Glomerular endothelial cell (primary cell): ENCODE data around the gene SLC15A1. TPM values are rescaled to one million over a fixed set of nuclear protein-coding genes. Genes with fewer than 3 reads are reported as not detected.
A peak's percentile ranks its signal among the peaks of the same experiment; 100 is the strongest.

Experiments
- DNase-seq: peaks from one replicate; pipeline ENCODE4 v3.0.0-alpha.2; 2011; ENCODE audit warnings: low read depth, low spot score; ENCODE audit errors: extremely low read depth
- total RNA-seq: library from RNA; depleted of rRNA; stranded (reverse); fragments of >200 nt; gene quantifications from 2 replicates; pipeline ENCODE4 v1.2.3, GENCODE V29; 2015

SLC15A1 gene
- total RNA-seq, 1 donor from 2014 or later: not detected

GRCh38 chr13:98781470-98781869 is 29.0 kb upstream of the SLC15A1 start:
- DNase-seq: no peak

DNA sequence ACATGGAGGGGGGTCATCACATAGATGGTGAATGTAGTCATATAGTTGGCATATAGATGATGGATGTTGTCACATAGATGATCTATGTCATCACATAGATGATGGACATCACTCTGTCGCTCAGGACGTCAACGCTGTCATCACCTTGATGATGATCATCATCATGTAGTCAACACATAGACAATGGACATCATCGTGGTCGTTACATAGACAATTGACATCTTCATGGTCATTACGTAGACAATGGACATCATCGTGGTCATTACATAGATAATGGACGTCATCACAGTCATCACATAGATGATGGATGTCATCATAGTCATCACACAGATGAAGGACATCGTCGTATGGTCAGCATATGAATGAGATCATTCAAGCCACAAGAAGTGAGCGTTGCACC is 28.6 kb upstream of the SLC15A1 start:
- no peak for DNase-seq

DNA sequence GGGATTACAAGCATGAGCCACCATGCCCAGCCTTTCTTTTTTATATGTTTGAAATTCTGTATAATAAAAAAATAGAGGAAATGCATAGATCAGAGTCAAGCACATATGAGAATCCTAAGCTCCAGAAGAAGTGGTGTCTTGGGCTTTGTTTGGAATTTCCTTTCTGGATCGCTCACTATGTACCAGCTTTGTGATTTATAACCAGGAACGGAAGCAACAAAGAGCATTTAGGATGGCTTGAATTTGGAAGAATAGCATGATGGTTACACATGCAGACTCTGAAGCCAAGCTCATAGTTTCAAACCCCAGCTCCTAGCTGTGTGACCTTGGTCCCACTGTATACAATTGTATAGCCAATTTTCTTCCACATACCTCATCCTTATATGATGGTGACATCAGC is 28.0 kb upstream of the SLC15A1 start:
- peak; percentile 22 for DNase-seq

DNA sequence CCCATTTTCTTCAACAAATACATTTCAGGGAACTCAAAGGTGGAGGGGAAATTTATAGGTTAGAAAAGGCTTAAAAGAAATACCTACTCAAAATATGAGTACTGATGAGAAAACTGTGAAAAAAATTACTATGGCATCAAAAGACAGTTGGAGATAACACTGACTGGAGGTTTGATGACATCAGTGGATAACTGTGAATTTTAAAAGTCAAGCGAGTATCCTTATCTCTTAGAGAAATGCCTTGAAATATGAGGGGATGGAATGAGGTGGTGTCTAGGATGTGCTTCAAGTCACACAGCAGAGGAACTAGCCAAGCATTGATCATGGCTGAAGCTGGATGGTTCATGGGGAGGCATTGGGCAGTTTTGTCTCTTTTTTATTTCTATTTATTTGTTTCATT is 27.2 kb upstream of the SLC15A1 start:
- DNase-seq: no peak

DNA sequence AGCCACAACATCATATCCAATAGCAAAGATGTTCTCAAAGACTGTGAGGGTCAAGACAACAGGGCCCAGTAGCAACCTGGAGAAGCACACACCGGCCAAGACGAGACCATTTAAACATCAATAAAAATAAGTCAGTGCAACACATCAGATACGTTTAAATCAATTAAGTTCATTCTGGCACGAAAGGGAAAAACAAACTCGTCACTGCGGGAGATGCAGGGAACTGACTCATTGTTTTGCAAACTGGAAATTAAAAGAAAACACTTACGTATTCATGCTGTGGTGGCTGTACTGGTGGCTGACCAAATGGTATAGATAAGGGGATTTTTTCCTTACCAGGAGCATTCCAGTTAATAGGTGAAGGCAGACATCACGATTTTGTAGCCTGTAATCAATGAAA is 26.3 kb upstream of the SLC15A1 start:
- DNase-seq: peak; percentile 39

- DNase-seq: no peak
These were observed 24.2 kb upstream of the SLC15A1 start for GRCh38 chr13:98776644-98777043.

- DNase-seq: no peak
These were observed 23.5 kb upstream of the SLC15A1 start for GRCh38 chr13:98775844-98776598.

DNA sequence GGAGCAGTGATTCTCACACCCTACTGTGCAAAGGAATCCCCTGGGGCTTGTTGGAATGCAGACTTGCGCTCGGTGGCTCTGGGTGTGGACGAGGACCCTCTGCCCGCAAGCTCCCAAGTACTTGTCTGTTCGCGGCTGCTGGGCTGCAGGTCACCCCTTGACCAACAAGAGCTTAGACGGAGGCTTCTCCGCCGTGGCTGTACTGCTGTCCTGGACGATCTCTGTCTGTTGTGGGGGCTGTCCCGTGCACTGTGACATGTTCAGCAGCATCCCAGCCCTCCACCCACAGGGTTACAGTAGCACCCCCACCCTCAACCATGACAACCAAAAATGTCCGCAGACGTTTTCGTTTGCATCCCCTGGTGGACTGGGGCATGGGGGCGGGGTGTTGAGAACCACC is 22.9 kb upstream of the SLC15A1 start:
- DNase-seq: no peak

GRCh38 chr13:98774776-98775175 is 22.3 kb upstream of the SLC15A1 start:
- DNase-seq: no peak

- DNase-seq: no peak
These were observed 21.4 kb upstream of the SLC15A1 start for GRCh38 chr13:98773921-98774320.

DNA sequence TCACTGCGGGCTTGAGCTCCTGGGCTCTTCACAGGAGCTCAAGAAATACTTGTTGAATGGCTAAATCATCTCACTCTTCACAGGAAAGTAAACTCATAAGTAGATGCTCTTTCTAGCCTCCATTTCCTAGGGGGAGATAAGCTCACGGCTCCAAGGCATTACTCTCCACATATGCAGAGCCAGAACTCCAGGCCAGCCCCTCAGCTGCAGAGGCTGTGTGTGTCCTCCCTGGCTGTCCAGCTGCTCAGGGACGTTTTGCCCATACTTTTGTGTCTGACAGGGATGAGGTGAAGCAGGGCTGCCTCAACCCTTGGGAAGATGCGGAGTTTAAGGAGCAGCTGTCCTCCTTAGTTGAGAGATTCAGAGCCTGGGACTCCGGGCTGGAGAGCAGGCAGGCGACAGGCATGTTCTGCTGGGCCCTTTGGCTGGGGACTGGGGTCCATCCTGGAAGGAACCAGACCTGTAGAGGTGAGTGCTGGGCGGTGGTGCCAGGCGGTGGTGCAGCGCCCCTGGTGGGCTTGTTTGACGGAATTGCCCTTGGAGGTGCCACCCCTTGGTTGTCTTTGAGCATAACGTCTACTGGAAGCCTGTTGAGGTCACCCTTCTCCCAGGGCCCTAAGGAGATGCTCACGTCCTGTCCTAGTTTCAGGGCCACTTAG is 20.5 kb upstream of the SLC15A1 start:
- DNase-seq: no peak

DNA sequence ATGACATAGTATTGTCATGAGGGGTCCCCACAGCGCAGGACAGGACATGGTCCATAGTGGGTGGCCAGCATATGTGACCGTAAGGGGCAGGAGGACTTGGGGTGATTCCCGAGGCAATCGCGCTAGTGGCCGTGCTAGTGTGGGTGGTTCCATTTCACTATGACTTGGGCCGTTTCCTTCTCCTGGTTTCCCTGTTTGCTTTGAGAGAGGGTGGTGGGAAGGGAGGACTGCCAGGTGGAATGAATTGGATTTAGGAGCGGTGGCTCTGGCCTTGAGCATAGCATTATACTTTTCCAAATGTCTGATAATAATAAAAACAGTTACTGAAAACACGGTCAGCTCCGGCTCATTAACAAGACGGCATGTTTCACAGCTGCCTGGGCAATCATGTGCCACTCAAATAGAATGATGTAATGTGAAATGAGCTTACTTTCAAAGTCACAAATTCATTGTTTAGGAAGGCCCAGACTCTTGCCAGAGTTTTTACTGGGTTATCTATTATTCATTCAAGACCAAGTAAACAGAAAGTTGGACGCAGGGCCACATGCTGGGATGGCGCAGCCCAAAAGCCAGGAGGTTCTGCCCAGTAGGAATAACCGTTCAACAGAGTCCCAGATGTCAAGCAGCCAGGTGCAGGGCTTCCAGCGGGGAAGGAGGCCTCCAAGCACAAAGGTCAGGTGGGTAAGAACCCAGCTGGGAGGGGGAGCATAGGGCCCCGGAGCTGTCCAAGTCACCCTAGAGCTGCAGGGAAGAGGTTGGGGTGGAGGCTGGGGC is 19.6 kb upstream of the SLC15A1 start:
- no peak for DNase-seq

- DNase-seq: no peak
These were observed 17.3 kb upstream of the SLC15A1 start for GRCh38 chr13:98769736-98770135.

- no peak for DNase-seq
These were observed 16.1 kb upstream of the SLC15A1 start for GRCh38 chr13:98768522-98768921.

- no peak for DNase-seq
These were observed 14.2 kb upstream of the SLC15A1 start for GRCh38 chr13:98766697-98767096.

GRCh38 chr13:98765996-98766519 is 13.6 kb upstream of the SLC15A1 start:
- DNase-seq: no peak

- no peak for DNase-seq
These were observed 9.6 kb upstream of the SLC15A1 start for GRCh38 chr13:98761986-98762616.

DNA sequence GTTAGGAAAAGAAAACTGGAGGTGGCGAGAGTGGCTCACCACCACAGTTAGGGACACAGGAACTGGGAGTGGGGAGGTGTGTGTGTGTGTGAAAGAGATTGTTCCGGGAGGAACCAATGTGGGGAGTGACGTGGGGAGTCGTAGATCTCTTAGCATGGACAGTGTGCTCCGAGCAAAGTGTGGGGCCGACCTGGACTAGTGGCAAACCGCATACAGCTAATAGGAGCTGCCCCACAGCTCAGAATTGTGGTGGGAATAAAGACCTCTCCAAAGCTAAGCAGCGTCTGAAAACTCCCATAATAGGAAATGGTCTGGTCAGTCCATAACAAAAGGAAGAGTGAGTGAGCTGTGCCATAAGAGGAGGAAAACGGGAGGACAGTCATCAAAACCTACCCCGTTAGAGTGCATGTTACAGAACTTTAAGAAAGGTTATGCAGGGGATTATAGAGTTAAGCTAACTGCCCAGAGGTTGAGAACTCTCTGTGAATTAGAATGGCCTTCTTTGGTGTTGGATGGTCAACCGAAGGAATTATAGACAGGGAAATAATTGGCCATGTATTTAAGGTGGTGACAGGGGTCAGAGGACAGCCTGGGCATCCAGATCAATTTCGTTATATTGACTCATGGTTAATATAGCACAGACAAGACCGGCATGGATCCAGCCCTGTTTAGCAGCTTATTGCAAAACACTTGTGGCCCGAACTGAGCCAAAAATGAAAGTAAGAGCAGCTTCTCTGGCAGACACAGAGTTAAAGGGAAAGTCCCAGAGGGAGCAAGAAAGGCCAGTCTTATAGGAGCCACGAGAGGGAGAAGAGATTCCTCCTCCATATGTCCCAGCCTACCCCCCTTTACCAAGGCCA is 8.9 kb upstream of the SLC15A1 start:
- DNase-seq: no peak

- DNase-seq: no peak
These were observed 3.3 kb upstream of the SLC15A1 start for GRCh38 chr13:98755729-98756128.

- DNase-seq: no peak
These were observed 2.6 kb upstream of the SLC15A1 start for GRCh38 chr13:98755116-98755515.
